HepG2 (cell line): ENCODE results near the gene PLD1. TPM values are rescaled to one million over a fixed set of nuclear protein-coding genes. Genes with fewer than 3 reads are reported as not detected.

Experiments
- ATAC-seq: fragments of 200-7000 bp; cut with Tn5 transposase; 3 replicates; pipeline ENCODE4 v1.9.1; 2020; ENCODE audit warnings: mild to moderate bottlenecking, moderate library complexity
- BruUV-seq: library from RNA; stranded (reverse); fragments of 400-500 nt; replicated peaks from 2 replicates; lab custom pipeline; 2021; lab: Mats Ljungman, UMichigan
- CTCF ChIA-PET: fragments of 300-600 bp; formaldehyde crosslinking; extraction: SDS; loops from one replicate; lab custom pipeline; 2021; ENCODE audit warnings: low total read pairs, inconsistent platforms, low intra/inter-chr PET ratio; lab: Yijun Ruan, JAX
- POLR2A ChIA-PET: fragments of 350-600 bp; sonication (Branson Sonifier 250); formaldehyde crosslinking; loops from one replicate; lab custom pipeline; 2020; ENCODE audit warnings: antibody characterized with exemption, inconsistent platforms; lab: Yijun Ruan, JAX
- DNase-seq: peaks from one replicate; pipeline ENCODE4 v3.0.0-alpha.2; 2015; ENCODE audit warnings: low spot score
- FAIRE-seq: peaks from 3 replicates; lab custom pipeline; 2011; peaks lifted over from hg19 to GRCh38; lab: Jason Lieb, UNC
- H2AFZ ChIP-seq: one replicate; pipeline ENCODE4 v1.6.1; 2011; ENCODE audit warnings: low read length, inconsistent platforms
- H3K27ac ChIP-seq: fragments of 300-600 bp; 3 replicates; pipeline ENCODE4 v1.8.0; 2011; ENCODE audit warnings: mixed run types, mild to moderate bottlenecking, mixed read lengths, low read length, inconsistent platforms; ENCODE audit not compliant: insufficient read depth; ENCODE audit errors: extremely low read length
- H3K27me3 ChIP-seq, 2 experiments: fragments of 200-600 bp in 1 of 2; 2 replicates in 1 of 2; 3 replicates in 1 of 2; pipeline versions ENCODE4 v1.6.0 to v1.8.0; 2011; ENCODE audit warnings: low read length in 2 of 2, mild to moderate bottlenecking in 2 of 2, moderate library complexity in 2 of 2, inconsistent platforms in 1 of 2; ENCODE audit not compliant: insufficient read depth in 2 of 2, control insufficient read depth in 1 of 2
- H3K36me3 ChIP-seq, 2 experiments: fragments of 200-600 bp in 1 of 2; replicated peaks in 1 of 2; 2 replicates in 1 of 2; 3 replicates in 1 of 2; pipeline versions ENCODE4 v1.5.1 to v1.8.0; 2011; ENCODE audit warnings: low read length in 2 of 2, inconsistent platforms in 1 of 2; ENCODE audit not compliant: insufficient read depth in 2 of 2, control insufficient read depth in 1 of 2
- H3K4me1 ChIP-seq: 2 replicates; pipeline ENCODE4 v1.5.1; 2012; ENCODE audit warnings: low read length, inconsistent platforms; ENCODE audit not compliant: insufficient read depth
- H3K4me2 ChIP-seq: 2 replicates; pipeline ENCODE4 v1.6.0; 2011; ENCODE audit warnings: low read depth, low read length, inconsistent platforms
- H3K4me3 ChIP-seq, 3 experiments: fragments of 200-600 bp in 1 of 3; sonication (generic), shearing (Covaris generic) in 1 of 3; replicated peaks in 1 of 3; 2 replicates each; pipeline ENCODE4 v1.5.1; 2011 to 2016; ENCODE audit warnings: low read length in 3 of 3, inconsistent platforms in 2 of 3, low read depth in 2 of 3, mild to moderate bottlenecking in 2 of 3, control low read depth in 1 of 3, mixed read lengths in 1 of 3; ENCODE audit not compliant: insufficient read depth in 1 of 3
- H3K79me2 ChIP-seq: one replicate; pipeline ENCODE4 v1.6.1; 2011; ENCODE audit warnings: low read length, inconsistent platforms; ENCODE audit not compliant: insufficient read depth
- H3K9ac ChIP-seq: 2 replicates; pipeline ENCODE4 v1.6.0; 2011; ENCODE audit warnings: mild to moderate bottlenecking, low read depth, low read length, inconsistent platforms; ENCODE audit not compliant: insufficient read depth
- H3K9me3 ChIP-seq: 2 replicates; pipeline ENCODE4 v1.5.1; 2012; ENCODE audit warnings: mild to moderate bottlenecking, low read length
- H4K20me1 ChIP-seq: 2 replicates; pipeline ENCODE4 v1.6.0; 2011; ENCODE audit warnings: inconsistent platforms, mild to moderate bottlenecking, low read length, moderate library complexity; ENCODE audit not compliant: insufficient read depth
- ATRX ChIP-seq: sonication (generic); formaldehyde crosslinking; IDR thresholded peaks from 2 replicates; pipeline ENCODE4 v1.4.0; 2020; ENCODE audit warnings: missing genetic modification reagents, borderline replicate concordance
- CREM ChIP-seq, 2 experiments: sonication (generic) in 1 of 2; formaldehyde crosslinking in 1 of 2; IDR thresholded peaks; 2 replicates each; pipeline versions ENCODE4 v1.4.0 to v1.6.1; 2016 to 2020; ENCODE audit warnings: antibody characterized with exemption in 1 of 2, mild to moderate bottlenecking in 1 of 2, missing genetic modification reagents in 1 of 2
- ISX ChIP-seq: sonication (generic); formaldehyde crosslinking; conservative IDR thresholded peaks from 2 replicates; pipeline ENCODE4 v1.5.0; 2020; ENCODE audit warnings: missing genetic modification reagents
- JUN ChIP-seq: sonication (generic); formaldehyde crosslinking; IDR thresholded peaks from 2 replicates; pipeline ENCODE4 v1.4.0; 2020; ENCODE audit warnings: mild to moderate bottlenecking, missing genetic modification reagents
- NPAS2 ChIP-seq: sonication (generic); formaldehyde crosslinking; IDR thresholded peaks from 2 replicates; pipeline ENCODE4 v1.8.0; 2022; ENCODE audit warnings: mild to moderate bottlenecking, missing genetic modification reagents, borderline replicate concordance
- ZNF24 ChIP-seq: fragments of 450-650 bp; IDR thresholded peaks from 2 replicates; pipeline ENCODE4 v1.6.1; 2017; ENCODE audit warnings: antibody characterized with exemption, mild to moderate bottlenecking
- ZNF264 ChIP-seq: sonication (generic); formaldehyde crosslinking; IDR thresholded peaks from 2 replicates; pipeline ENCODE4 v1.4.0; 2020; ENCODE audit warnings: missing genetic modification reagents
- WGBS: methylation state at CpG from one replicate; pipeline ENCODE4 v1.1.6; 2017; ENCODE audit warnings: low lambda C conversion rate; 5-methylcytosine and 5-hydroxymethylcytosine counted together
- in situ Hi-C: cut with HindIII; loops from 2 replicates; pipeline ENCODE4 v1.10.0; 2017; ENCODE audit warnings: low pct_unique_long_range_greater_than_20kb; ENCODE audit not compliant: extremely low pct_ligation_motif_present
- intact Hi-C: fragments of 100-400 bp; cut with micrococcal nuclease; formaldehyde crosslinking; loops from one replicate; pipeline ENCODE4 v1.10.0; 2022; ENCODE audit not compliant: unreplicated experiment
- polyA plus RNA-seq, 8 experiments: library from polyadenylated mRNA; depleted of rRNA in 3 of 8; stranded (reverse) in 7 of 8; unstranded in 1 of 8; fragments of >200 nt; fragmentation: Illumina TruSeq in 4 of 8; extraction: Trizol in 4 of 8; gene quantifications; 2 replicates each; pipeline versions ENCODE4 v1.2.1 to v1.2.3, GENCODE V29; 2011 to 2016; ENCODE audit warnings: low read depth in 4 of 8, missing spikeins in 1 of 8, mixed read lengths in 1 of 8; ENCODE audit not compliant: insufficient read depth in 1 of 8
- total RNA-seq, 5 experiments: library from RNA; depleted of rRNA; stranded (reverse); fragments of >200 nt; fragmentation: Illumina TruSeq; extraction: Trizol; gene quantifications; 2 replicates each; pipeline ENCODE4 v1.2.3, GENCODE V29; 2016; ENCODE audit warnings: low read depth in 1 of 5
- TF ChIP-seq, protein P1 (sequence below): IDR thresholded peaks from 2 replicates; pipeline ENCODE4 v1.6.1; 2012; ENCODE audit warnings: low read length, improper control_type of control experiment
- TF ChIP-seq, protein P2 (sequence below): sonication (generic); formaldehyde crosslinking; IDR thresholded peaks from 2 replicates; pipeline ENCODE4; 2020; ENCODE audit warnings: missing genetic modification reagents, mild to moderate bottlenecking, borderline replicate concordance
- TF ChIP-seq, protein P3 (sequence below): sonication (generic); formaldehyde crosslinking; IDR thresholded peaks from 2 replicates; pipeline ENCODE4 v1.4.0; 2020; ENCODE audit warnings: missing genetic modification reagents, low read depth, mild to moderate bottlenecking, borderline replicate concordance
- TF ChIP-seq, protein P4 (sequence below): sonication (generic); IDR thresholded peaks from 2 replicates; pipeline ENCODE4 v1.6.1; 2016; ENCODE audit warnings: low read depth, borderline replicate concordance

The PLD1 gene
- total and polyA plus RNA-seq, 2 of the 13 experiments (the other 11 are each of a cell fraction or from before 2014, with no cell fraction given), result 27.1 to 59.4 TPM

DNA sequence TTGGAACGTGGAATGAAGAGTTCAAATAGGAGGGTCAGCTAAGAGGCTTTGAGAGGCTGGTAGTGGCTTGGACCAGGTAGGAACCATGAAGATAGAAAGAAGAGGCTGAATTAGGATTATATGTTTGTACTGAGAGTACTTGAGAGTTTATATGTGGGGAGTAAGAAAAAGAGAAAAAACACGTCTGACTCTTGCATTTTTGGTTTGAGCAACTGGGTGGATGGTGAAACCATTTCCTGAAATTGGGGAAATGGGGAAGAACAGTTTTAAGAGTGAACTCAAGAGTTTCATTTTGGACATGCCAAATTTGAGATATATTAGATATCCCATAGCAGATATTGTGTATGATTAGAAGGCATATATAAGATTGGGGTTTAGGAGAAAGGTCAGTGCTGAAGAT is 257.2 kb downstream of the PLD1 start:
- Histone ChIP-seq H3K4me3 (no peak overlapping the region), H3K4me1 (peaks cover 12% of the 10 kb centered on the region), H3K36me3 (no peaks in the 10 kb centered on the region), H4K20me1 (no peaks in the 10 kb centered on the region), H2AFZ (no peak overlapping the region), H3K4me2 (no peak overlapping the region), H3K9me3 (no peaks in the 10 kb centered on the region), H3K79me2 (no peaks in the 10 kb centered on the region), H3K27ac (no peak overlapping the region), H3K27me3 (no peaks in the 10 kb centered on the region), H3K9ac (no peak overlapping the region)
- WGBS, result 25% methylated on average over 2 of the region's 2 CpGs
- ChIA-PET CTCF (no interaction called here), POLR2A (no interaction called here)
- BruUV-seq, result no TSS peak
- in situ Hi-C loops, result no loop called here
- no peak for FAIRE-seq
- no peak for DNase-seq
- intact Hi-C loops, result no loop called here
- no peak for ATAC-seq
- TF ChIP-seq ISX (CRISPR knock-in tag), result no peak
- no peak for TF ChIP-seq JUN (CRISPR knock-in tag)
- no peak for TF ChIP-seq ZNF24
- TF ChIP-seq, protein P1, sequence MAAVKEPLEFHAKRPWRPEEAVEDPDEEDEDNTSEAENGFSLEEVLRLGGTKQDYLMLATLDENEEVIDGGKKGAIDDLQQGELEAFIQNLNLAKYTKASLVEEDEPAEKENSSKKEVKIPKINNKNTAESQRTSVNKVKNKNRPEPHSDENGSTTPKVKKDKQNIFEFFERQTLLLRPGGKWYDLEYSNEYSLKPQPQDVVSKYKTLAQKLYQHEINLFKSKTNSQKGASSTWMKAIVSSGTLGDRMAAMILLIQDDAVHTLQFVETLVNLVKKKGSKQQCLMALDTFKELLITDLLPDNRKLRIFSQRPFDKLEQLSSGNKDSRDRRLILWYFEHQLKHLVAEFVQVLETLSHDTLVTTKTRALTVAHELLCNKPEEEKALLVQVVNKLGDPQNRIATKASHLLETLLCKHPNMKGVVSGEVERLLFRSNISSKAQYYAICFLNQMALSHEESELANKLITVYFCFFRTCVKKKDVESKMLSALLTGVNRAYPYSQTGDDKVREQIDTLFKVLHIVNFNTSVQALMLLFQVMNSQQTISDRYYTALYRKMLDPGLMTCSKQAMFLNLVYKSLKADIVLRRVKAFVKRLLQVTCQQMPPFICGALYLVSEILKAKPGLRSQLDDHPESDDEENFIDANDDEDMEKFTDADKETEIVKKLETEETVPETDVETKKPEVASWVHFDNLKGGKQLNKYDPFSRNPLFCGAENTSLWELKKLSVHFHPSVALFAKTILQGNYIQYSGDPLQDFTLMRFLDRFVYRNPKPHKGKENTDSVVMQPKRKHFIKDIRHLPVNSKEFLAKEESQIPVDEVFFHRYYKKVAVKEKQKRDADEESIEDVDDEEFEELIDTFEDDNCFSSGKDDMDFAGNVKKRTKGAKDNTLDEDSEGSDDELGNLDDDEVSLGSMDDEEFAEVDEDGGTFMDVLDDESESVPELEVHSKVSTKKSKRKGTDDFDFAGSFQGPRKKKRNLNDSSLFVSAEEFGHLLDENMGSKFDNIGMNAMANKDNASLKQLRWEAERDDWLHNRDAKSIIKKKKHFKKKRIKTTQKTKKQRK, result no peak
- no peak for TF ChIP-seq NPAS2 (CRISPR knock-in tag)
- no peak for TF ChIP-seq CREM (IDR thresholded peaks at IDR 0.05)
- no peak for TF ChIP-seq CREM (CRISPR knock-in tag; IDR thresholded peaks at IDR 0.05)
- TF ChIP-seq, protein P2, sequence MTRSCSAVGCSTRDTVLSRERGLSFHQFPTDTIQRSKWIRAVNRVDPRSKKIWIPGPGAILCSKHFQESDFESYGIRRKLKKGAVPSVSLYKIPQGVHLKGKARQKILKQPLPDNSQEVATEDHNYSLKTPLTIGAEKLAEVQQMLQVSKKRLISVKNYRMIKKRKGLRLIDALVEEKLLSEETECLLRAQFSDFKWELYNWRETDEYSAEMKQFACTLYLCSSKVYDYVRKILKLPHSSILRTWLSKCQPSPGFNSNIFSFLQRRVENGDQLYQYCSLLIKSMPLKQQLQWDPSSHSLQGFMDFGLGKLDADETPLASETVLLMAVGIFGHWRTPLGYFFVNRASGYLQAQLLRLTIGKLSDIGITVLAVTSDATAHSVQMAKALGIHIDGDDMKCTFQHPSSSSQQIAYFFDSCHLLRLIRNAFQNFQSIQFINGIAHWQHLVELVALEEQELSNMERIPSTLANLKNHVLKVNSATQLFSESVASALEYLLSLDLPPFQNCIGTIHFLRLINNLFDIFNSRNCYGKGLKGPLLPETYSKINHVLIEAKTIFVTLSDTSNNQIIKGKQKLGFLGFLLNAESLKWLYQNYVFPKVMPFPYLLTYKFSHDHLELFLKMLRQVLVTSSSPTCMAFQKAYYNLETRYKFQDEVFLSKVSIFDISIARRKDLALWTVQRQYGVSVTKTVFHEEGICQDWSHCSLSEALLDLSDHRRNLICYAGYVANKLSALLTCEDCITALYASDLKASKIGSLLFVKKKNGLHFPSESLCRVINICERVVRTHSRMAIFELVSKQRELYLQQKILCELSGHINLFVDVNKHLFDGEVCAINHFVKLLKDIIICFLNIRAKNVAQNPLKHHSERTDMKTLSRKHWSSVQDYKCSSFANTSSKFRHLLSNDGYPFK (CRISPR knock-in tag), result no peak
- TF ChIP-seq ATRX (CRISPR knock-in tag), result no peak
- no peak for TF ChIP-seq ZNF264 (CRISPR knock-in tag)
- TF ChIP-seq, protein P3, sequence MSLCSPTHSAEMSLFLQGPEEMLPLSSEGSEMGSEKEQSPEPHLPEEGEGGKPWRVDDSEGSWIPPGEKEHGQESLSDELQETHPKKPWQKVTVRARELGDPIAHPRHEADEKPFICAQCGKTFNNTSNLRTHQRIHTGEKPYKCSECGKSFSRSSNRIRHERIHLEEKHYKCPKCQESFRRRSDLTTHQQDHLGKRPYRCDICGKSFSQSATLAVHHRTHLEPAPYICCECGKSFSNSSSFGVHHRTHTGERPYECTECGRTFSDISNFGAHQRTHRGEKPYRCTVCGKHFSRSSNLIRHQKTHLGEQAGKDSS (CRISPR knock-in tag), result no peak
- TF ChIP-seq, protein P4, sequence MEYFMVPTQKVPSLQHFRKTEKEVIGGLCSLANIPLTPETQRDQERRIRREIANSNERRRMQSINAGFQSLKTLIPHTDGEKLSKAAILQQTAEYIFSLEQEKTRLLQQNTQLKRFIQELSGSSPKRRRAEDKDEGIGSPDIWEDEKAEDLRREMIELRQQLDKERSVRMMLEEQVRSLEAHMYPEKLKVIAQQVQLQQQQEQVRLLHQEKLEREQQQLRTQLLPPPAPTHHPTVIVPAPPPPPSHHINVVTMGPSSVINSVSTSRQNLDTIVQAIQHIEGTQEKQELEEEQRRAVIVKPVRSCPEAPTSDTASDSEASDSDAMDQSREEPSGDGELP, result no peak
